ENCODE data around the gene SLC17A2.

The SLC17A2 gene

DNA sequence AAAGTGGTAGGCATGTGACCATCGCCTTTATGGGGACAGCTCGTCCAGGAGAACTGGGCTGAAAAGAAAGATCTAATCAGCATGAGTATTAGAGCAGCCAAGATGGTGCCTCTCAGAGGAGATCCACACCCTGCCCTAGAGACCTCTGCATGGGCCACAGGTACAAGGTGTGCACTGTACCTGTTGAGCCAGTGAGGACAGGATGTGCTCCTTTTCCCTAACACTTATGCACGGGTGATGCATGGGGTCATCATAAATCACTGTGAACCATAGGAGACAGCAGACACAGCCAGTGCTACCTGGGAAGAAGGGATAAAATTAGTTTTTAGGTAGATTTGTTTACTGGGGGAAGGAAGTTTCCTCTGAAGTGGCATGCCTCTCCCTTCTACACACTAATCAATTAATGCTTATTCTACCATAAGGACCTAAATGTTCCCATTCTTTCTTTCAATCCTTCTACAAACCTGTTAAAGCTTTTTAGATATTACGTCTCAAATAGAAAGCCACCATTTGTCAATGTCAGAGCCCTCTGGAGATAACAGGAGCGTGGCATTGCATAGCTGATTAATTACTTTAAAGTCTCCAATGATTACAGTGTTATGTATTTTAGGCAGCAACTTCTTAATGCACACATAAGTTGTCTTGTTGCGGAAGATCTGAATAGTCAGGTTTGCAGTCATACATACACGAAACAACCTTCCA, 13.6 kb downstream of the SLC17A2 start:
- DNase-seq = no peak

DNA sequence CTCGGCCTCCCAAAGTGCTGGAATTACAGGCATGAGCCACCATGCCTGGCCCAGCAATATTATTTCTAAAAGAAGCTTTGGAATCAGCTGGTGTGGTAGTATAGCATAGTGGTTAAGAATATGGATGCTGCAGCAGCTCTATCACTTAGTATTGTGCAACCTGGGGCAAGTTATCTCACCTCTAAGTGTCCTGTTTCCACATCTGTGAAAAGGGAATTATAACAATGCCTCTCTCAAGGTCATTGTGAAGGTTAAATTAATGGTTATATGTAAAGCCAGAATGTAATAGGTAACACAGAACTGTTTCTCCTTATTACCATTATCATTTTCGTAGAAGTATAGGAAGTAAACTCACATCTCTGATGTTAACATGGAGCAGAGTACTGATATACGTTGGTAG, 14.2 kb downstream of the SLC17A2 start:
- no peak for DNase-seq

DNA sequence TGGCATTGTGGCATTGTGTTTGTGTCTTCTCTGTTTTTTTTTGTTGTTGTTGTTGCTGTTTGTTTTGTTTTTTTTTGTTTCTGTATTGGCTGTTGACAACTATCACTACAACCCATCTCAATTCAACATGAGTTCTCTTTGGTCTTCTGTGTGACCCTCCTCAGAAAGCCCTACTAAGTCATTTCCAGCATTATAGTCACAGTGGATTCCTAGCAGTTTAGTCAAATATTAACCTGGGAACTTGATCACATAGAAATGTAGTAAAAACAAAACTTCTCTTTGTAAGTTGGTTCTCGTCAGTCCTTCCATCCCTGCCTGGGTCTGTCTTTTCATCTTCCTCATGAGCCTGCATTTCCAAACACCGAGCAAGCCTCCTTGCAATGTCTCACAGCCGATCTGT, 16.8 kb downstream of the SLC17A2 start:
- DNase-seq = no peak

DNA sequence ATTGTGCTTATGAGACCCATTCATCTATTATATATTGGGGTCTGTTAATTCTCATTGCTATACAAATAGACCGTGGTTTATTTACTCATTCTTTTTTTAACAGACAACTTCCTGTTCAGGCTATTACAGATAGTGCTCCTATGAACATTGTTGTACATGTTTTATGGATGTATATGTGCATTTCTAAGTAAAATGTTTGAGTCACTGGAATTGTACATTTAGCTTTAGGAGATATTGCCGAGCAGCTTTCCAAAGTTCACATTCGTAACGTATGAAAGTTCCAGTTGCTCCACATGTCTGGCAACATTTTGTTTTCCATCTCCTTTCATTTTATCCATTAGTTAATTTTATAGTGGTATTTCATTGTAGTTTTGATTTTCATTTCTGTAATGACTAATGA, 19.1 kb downstream of the SLC17A2 start:
- DNase-seq = no peak

DNA sequence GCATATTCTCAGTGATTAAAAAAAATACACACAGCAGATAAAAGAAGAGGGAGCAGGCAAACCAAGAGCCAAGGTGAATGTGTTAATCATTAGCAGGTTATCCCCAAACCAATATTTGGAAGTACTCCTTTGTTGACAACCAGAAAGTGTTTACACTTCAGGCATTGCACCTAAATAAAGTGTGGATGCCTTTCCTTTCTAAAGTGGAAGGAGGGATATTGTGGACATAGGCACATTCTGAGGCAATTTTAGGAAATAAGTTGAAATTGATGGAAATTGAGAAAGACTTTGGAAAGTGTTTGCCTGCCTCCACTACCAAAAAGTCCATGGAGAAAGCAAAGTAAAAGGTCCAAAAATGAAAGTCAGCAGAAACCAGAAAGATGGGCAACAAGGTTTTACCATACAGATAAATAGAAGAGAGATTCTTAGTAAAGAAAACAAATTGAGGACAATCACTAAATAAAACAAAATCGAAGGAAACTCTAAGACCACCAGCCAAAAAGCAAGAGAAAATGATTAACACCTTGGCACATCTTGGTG, 22.9 kb downstream of the SLC17A2 start:
- no peak for DNase-seq

DNA sequence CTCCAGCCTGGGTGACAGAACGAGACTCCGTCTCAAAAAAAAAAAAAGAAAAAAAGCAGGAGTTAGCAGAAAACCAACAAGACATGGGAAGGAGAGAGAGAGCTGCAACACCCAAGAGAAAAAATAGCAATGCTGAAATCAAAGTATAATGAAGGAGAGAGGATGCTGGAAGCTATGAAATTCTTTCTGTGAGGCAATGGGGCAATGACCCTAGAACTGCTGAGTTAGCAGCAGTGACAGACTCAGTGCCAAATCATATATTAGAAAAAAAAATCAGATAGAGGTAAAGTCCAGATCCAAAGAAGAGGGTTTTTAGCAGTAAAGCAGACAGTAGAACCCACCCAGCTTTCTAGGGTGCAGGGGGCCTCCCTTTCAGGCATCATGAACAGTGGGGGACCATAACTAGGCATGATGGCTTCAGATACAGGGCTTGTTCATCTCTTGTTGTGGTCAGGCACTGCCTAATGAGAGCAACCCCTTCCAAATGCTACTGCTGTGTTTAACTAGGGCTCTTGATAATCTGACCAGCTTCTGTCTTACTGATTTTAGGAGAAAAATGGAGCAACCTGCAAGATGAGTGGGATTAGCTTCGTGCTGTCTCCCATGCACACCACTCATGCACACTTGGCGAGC, 26.9 kb downstream of the SLC17A2 start:
- DNase-seq = no peak

DNA sequence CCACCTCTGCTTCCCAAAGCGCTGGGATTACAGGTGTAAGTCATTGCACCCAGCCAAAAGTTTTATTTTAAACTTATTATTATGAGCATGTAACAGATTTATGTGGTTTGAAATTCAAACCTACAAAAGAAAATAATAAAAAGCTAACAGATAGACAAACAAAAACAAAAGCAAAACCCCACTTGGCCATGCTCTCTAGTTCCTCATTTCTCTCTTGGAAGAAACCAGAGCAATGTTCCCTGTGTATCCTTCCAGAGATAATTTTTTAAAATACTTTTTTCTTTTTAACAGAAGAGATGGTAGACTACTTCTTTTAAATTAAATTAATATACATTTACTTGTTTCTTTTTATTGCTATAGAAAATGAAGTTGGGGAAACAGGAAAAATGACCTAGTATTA, 28.4 kb downstream of the SLC17A2 start:
- DNase-seq = no peak

DNA sequence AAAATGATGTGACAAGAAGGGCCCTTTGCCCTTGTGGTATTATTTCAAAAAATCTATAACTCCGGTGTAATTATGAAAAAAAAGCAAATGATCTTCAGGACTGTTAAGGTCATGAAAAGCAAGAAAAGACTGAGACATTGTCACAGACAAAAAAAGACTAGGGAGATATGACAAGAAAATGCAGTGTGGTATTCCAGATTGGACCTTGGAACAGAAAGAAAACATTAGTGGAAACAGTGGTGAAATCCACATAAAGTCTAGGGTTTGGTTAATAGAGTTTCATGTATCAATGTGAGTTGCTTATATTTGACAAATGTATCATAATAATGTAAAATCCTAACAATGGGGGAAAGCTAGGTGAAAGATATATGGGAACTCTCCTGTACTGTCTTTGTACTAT, 29.6 kb downstream of the SLC17A2 start:
- DNase-seq = no peak

DNA sequence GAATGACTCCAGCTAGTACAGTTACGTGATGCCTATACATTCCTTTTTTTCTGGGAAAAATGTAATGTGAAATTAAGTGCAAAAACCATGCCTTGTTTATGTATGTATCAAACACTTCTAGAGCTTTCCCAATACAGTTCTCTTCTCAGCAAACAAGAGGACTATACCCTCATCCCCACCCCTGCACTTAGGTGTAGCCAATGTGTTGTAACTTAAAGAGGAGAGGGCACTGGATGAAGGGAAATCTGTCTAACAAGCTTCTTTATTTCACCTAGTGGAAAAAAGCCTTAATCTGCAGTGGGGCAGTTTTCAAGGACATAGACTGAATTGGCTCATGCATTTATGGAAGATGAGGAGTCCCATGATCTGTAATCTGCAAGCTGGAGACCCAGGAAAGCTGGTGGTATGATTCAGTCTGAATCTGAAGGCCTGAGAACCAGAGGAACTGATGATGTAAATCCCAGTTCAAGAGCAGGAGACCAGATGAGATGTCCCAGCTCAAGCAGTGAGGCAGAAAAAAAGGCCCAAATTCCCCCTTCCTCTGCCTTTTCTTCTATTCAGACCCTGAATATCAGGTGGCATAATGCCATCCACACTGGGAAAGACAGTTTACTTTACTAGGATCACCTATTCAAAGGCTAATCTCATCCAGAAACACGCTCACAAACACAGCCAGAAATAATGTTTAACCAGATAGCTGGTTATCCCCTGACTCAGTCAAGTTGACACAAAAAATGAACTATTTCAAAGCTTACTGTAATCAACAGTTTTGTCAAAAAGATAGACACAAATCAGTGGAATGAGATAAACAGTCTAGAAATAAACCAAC, 30.7 kb downstream of the SLC17A2 start:
- DNase-seq = no peak

DNA sequence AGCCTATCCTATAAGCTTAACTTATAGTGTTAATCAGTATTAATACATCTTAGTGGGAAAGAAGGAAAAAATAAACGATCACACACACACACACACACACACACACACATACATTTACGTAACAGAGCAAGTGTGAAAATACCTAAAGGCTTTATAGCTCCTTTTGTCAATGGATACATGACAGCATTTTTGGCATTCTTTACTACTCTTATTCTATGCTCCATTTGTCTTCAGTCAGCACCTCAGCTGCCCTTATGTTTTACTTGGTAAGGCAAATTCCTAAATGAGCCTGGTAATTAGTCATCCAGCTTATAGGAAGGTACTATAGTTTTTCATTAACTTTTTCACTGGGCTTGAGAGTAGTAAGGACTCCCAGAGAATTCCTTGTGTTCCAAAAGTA, 31.4 kb downstream of the SLC17A2 start:
- no peak for DNase-seq

DNA sequence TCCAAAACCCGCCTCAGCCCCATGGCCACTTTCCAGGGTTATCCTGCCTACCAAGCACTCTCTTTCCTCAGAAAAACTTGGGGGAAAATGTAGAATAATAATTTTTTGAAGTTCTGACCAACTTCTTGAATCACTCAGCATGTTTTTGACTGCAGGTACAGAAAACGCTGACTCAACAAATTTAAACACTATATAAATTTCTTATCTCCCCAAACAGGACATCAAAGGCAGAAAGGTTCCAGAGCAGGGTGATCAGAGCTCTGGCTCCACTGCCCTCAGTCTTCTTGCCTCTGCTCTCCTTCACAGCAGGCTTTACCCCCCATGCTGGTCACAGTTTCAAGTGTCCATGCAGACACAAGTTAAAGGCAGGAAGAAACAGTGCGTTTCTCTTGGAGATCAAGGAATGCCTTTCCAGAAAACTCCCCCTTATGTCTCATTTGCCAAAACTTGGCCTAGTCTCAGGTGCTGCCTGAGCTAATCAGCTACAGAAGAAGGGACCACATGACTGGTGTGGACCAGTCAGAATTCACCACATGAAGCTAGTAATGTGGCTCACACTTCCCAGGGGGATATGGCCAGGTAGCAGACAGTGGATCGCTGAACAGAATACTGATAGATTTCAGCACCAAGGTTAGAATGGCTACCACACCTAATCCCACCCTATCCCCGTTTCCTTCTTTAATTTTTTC, 32.1 kb downstream of the SLC17A2 start:
- DNase-seq = no peak

DNA sequence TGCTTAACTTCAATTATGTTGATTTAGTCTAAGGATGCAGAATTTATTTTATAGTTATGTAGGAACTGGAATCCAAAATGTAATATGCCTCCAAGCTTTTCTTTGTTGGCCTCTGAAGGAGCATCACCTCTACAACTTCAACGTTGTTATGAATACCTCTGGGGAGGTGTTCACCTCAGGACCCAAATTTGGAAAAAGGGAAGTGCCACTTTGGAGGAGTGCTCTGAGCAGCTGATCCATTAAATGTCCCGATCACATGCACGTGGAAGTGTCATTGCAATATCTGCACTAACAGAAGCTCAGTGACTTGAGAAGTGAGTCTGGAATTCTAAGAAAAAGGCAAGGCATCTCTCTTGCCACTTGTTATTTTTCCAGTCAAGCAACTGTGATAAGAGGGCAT, 34.2 kb downstream of the SLC17A2 start:
- DNase-seq = no peak

DNA sequence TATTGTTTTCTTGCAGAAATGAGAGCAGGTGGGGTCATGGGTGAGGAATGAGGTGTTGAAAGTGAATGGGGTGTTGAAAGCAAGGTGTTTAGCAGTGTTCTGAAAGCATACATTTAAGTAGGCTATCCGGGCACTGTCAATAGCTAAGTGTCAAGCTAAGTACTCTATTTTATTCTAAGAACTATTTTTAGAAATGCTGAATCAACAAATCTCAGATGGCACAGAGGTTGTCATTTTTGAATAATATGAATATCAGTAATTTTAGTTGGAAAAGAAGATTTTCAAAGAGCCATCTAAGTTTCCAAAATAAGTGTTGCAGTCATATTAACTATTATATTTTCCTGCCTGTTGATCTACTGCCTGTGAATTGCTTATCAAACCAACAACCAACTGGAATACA, 34.7 kb downstream of the SLC17A2 start:
- DNase-seq = no peak

DNA sequence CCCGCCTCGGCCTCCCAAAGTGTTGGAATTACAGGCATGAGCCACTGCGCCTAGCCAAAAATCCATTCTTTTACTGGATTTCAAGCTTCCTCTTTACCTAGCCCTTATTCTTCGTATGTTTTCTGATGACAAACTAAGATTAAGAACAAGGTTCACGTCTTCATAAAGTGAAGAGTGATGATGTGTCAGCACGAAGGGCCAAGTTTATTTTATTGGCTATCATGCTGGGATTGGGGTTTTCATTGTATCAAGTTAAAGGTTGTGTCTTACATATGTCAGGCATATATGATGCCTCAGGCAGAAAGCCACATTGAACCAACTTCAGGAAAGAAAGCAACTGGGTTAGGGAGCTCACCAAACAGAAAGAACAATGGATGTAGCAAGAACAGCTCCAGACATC, 36.7 kb downstream of the SLC17A2 start:
- DNase-seq = no peak

DNA sequence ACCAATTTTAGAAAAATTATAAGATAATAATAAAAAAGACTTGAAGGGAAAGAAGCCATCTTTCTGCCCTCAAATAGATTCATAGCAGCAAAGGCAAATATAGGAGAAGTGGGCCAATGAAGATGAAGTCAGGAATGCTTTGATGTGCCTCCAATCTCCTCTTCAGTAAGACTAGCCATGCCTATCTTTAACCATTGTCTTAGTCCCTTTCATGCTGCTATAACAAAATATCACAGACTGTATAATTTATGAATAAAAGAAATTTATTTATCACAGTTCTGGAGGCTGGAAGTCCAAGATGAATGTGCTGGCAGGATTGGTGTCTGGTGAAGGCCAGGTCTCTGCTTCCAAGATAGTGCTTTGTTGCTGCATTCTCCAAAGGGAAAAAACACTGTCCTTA, 37.6 kb downstream of the SLC17A2 start:
- DNase-seq = no peak

DNA sequence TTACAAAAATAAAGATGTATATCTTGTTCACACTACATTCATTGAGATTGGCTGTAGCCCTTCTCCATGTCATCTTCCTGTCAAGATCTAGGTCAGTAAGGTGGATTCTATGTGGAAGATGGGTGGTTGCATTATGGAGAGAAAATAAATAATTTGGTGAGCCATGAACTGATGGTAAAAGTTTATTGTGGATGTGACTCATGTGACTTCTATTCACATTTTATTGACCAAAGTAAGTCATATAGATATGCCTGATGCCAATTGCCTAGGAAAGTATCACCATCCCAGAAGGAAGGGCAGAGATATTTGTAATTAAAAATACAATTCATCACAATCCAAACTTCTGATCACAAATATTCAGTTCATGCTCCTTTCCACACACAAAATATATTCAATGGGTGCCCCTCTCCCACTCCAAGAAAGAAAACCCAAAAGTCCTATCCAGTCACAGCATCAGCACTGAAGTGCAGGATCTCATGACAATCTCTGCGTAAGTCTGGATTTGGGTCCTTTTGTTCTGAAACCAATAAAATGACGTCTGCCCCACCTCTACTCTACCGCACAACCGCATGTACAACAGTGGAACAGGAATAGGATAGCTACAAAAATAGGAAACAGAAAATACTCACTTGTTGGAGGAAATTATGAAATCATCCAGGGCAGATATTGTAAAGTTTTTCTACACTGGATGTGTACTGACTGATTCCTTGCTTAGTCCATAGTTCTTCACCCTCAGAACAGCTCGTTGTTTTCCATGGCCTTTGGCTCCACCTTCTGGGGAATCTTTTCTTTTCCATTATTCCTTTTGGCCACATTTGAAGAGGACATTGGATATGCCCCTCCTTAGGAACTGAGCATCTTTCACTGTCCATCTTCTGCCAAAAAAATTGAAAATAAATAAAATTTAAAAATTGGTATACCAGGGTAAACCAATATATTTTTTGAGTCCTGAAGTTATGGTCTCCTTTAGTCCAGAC, 40.3 kb downstream of the SLC17A2 start:
- peak; percentile 23 to 69 for DNase-seq

DNA sequence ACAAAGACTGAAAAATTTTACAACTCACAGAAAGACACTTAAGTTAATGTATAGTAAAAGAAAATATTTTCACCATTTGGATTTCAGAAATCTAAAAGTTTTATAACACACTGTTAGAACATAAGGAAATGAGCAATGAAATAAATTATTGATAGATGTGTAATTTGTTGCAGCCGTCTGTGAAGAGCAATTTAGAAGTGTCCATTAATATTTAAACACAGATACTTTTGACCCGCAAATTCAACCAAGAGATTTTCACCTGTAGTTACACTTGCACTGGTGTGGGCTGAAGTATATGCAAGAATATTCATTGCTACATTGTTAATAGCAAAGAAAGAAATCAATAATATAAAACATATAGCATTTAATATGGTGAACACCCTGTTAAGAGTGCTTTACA, 41.9 kb downstream of the SLC17A2 start:
- DNase-seq = no peak

DNA sequence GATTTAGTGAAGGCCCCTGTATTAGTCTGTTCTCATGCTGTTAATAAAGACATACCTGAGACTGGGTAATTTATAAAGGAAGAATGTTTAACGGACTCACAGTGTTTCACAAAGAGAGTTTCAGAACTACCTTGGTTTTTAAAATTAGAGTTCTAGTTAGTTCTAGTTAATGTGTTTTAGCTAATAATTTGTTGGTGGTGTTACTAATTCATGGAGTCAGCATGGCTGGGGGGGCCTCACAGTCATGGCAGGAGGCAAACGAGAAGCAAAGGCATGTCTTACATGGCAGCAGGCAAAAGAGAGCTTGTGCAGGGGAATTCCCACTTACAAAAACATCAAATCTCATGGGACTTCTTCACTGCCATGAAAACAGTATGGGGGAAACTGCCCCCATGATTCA, 44.4 kb downstream of the SLC17A2 start:
- no peak for DNase-seq

DNA sequence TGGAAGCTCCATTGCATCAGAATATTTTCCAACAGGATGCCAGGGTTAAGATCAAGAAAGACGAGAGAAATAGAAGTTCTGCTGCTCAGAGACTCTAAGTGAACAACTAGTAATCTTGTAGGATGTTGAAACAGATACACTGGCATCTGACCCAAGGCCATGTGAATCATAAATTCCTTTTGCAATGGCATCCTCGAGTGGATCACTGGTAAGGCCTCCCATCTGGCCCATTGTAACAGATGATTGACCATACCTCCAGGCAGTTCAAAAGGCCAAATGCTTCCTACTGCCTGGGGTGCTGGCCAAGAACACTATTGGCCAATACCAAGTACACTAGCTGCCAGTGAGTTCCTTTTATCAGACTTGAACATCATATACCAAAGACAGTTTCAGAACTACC, 46.5 kb downstream of the SLC17A2 start:
- peak in 1 of 2 experiments; percentile 6 for DNase-seq

DNA sequence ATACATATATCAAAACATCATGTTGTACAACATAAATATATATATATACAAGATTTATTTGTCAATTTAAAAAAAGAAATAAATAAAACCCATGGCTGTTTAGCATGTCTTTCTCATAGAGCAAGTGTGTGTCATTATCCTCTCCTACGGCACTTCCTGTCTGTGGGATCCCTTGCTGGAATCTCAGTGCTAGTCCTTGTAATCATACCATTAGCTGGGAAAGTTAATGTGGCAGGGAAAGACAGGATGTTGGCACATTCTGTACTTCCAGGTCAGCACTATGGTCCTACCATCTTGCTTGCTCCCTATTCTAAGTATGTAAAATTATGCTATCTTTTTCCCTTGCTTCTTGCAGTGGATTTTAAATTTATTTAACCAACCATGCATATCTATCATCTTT, 47.0 kb downstream of the SLC17A2 start:
- no peak for DNase-seq

DNA sequence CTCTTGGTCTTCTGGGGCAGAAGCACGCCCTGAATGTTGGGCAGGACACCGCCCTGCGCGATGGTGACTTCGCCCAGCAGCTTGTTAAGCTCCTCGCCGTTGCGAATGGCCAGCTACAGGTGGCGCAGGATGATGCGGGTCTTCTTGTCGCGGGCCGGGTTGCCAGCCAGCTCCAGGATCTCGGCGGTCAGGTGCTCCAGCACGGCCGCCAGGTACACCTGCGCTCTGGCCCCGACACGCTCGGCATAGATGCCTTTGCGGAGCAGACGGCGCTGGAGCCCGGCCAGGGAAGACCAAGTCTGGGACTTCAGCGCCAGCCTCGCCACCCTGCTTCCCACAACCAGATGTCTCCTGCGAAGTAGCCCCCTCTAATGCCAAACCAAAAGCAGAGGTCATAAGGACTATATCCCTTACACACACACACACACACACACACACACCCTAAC, 48.4 kb downstream of the SLC17A2 start:
- DNase-seq = no peak

DNA sequence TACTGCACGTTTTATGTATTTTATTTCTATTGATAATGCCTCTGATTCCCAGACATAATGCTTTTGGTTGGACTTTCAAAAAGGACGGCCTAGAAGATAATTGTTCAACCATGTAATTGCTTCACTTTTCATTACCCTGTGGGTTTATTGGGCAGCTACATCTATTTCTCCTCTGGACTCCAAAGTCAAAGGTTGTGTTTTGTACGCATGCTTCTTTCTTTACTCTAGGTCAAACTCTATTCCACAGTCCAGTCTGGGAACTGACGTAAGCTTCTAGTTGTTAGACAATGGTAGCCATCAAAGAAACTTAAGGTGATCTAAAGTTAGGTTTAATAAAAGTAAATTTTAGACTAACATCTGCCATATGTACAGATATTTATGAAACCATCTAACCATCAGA, 49.9 kb downstream of the SLC17A2 start:
- no peak for DNase-seq
